H9 (cell line): Measurements from ENCODE around the gene SNX14. TPM values are rescaled to one million over a fixed set of nuclear protein-coding genes. Genes with fewer than 3 reads are reported as not detected.

Experiments used
- DNase-seq: peaks from one replicate; pipeline ENCODE4 v3.0.0-alpha.2; 2017
- H2AFZ ChIP-seq: one replicate; pipeline ENCODE4 v1.6.1; 2013; ENCODE audit warnings: mild to moderate bottlenecking, low read length, control low read depth, moderate library complexity
- H2AK5ac ChIP-seq: 2 replicates; pipeline ENCODE4 v1.6.1; 2013; ENCODE audit warnings: low read length, control low read depth, mixed read lengths; ENCODE audit not compliant: insufficient read length
- H2BK120ac ChIP-seq: one replicate; pipeline ENCODE4 v1.6.1; 2013; ENCODE audit warnings: low read depth, mild to moderate bottlenecking, low read length, control low read depth, inconsistent platforms; ENCODE audit not compliant: poor library complexity, severe bottlenecking
- H2BK12ac ChIP-seq: 2 replicates; pipeline ENCODE4 v1.6.1; 2013; ENCODE audit warnings: low read length, control low read depth, mixed read lengths, low read depth; ENCODE audit not compliant: insufficient read length
- H2BK15ac ChIP-seq: 2 replicates; pipeline ENCODE4 v1.6.1; 2013; ENCODE audit warnings: low read depth, low read length, control low read depth
- H2BK20ac ChIP-seq: one replicate; pipeline ENCODE4 v1.6.1; 2013; ENCODE audit warnings: low read depth, mild to moderate bottlenecking, low read length, control low read depth, inconsistent platforms; ENCODE audit not compliant: poor library complexity, severe bottlenecking
- H2BK5ac ChIP-seq: 2 replicates; pipeline ENCODE4 v1.6.1; 2013; ENCODE audit warnings: low read length, control low read depth, mixed read lengths; ENCODE audit not compliant: insufficient read length
- H3K14ac ChIP-seq: 2 replicates; pipeline ENCODE4 v1.6.1; 2013; ENCODE audit warnings: low read length, control low read depth; ENCODE audit not compliant: insufficient read depth
- H3K18ac ChIP-seq: 2 replicates; pipeline ENCODE4 v1.6.1; 2013; ENCODE audit warnings: low read depth, mild to moderate bottlenecking, mixed read lengths, low read length, control low read depth; ENCODE audit not compliant: insufficient read length
- H3K23ac ChIP-seq: 2 replicates; pipeline ENCODE4 v1.6.1; 2013; ENCODE audit warnings: low read length, control low read depth, mixed read lengths, low read depth; ENCODE audit not compliant: insufficient read length
- H3K23me2 ChIP-seq: 2 replicates; pipeline ENCODE4 v1.6.1; 2013; ENCODE audit warnings: low read depth, mild to moderate bottlenecking, mixed read lengths, low read length, control low read depth; ENCODE audit not compliant: insufficient read length, poor library complexity, severe bottlenecking
- H3K27ac ChIP-seq: 2 replicates; pipeline ENCODE4 v1.5.1; 2013; ENCODE audit warnings: low read length, control low read depth, mixed read lengths, low read depth; ENCODE audit not compliant: insufficient read length
- H3K27me3 ChIP-seq: 2 replicates; pipeline ENCODE4 v1.6.1; 2013; ENCODE audit warnings: low read length, control low read depth, inconsistent platforms; ENCODE audit not compliant: insufficient read depth
- H3K4ac ChIP-seq: 2 replicates; pipeline ENCODE4 v1.6.1; 2013; ENCODE audit warnings: low read depth, mild to moderate bottlenecking, control low read depth, inconsistent platforms, low read length, moderate library complexity
- H3K4me1 ChIP-seq: 2 replicates; pipeline ENCODE4 v1.6.1; 2013; ENCODE audit warnings: low read length, control low read depth, inconsistent platforms; ENCODE audit not compliant: insufficient read depth
- H3K4me2 ChIP-seq: 2 replicates; pipeline ENCODE4 v1.6.1; 2013; ENCODE audit warnings: low read length, control low read depth, mixed read lengths; ENCODE audit not compliant: insufficient read length, insufficient read depth
- H3K56ac ChIP-seq: 2 replicates; pipeline ENCODE4 v1.6.1; 2013; ENCODE audit warnings: low read depth, mild to moderate bottlenecking, mixed read lengths, low read length, control low read depth; ENCODE audit not compliant: insufficient read length
- H3K79me1 ChIP-seq: 2 replicates; pipeline ENCODE4 v1.6.1; 2013; ENCODE audit warnings: low read depth, mild to moderate bottlenecking, moderate library complexity, low read length, control low read depth, inconsistent platforms; ENCODE audit not compliant: insufficient read depth, poor library complexity, severe bottlenecking
- H3K79me2 ChIP-seq: 2 replicates; pipeline ENCODE4 v1.6.1; 2013; ENCODE audit warnings: low read length, control low read depth, inconsistent platforms; ENCODE audit not compliant: insufficient read depth
- H3K9ac ChIP-seq: 2 replicates; pipeline ENCODE4 v1.6.1; 2013; ENCODE audit warnings: low read length, control low read depth, mixed read lengths; ENCODE audit not compliant: insufficient read length; ENCODE audit errors: extremely low read depth
- H3K9me3 ChIP-seq: one replicate; pipeline ENCODE4 v1.6.1; 2013; ENCODE audit warnings: low read depth, low read length, inconsistent platforms; ENCODE audit not compliant: control insufficient read depth
- H3T11ph ChIP-seq: one replicate; pipeline ENCODE4 v1.6.1; 2013; ENCODE audit warnings: mild to moderate bottlenecking, low read length, control low read depth, inconsistent platforms
- H4K20me1 ChIP-seq: one replicate; pipeline ENCODE4 v1.6.1; 2013; ENCODE audit not compliant: control insufficient read depth, insufficient read length, insufficient read depth
- H4K5ac ChIP-seq: 2 replicates; pipeline ENCODE4 v1.6.1; 2013; ENCODE audit warnings: low read depth, mild to moderate bottlenecking, mixed read lengths, low read length, control low read depth; ENCODE audit not compliant: insufficient read length
- H4K8ac ChIP-seq: replicated peaks from 2 replicates; pipeline ENCODE4 v1.6.1; 2013; ENCODE audit warnings: low read length, control low read depth, mixed read lengths, low read depth; ENCODE audit not compliant: insufficient read length
- H4K91ac ChIP-seq: 2 replicates; pipeline ENCODE4 v1.6.1; 2013; ENCODE audit warnings: low read depth, mild to moderate bottlenecking, moderate library complexity, mixed read lengths, low read length, control low read depth; ENCODE audit not compliant: insufficient read length
- H3K27ac Mint-ChIP-seq, 3 experiments: 2 replicates in 2 of 3; 3 replicates in 1 of 3; pipeline ENCODE4 v1.8.0; 2020 to 2021; ENCODE audit warnings: mixed read lengths in 3 of 3, mild to moderate bottlenecking in 1 of 3, moderate library complexity in 1 of 3
- H3K27me3 Mint-ChIP-seq: 2 replicates; pipeline ENCODE4 v1.8.0; 2021; ENCODE audit warnings: low read depth, mild to moderate bottlenecking, moderate library complexity, mixed read lengths
- H3K36me3 Mint-ChIP-seq, 3 experiments: 2 replicates in 2 of 3; 3 replicates in 1 of 3; pipeline ENCODE4 v1.8.0; 2020 to 2021; ENCODE audit warnings: low read depth in 3 of 3, mixed read lengths in 3 of 3; ENCODE audit not compliant: insufficient read depth in 1 of 3
- H3K4me1 Mint-ChIP-seq, 2 experiments: 2 replicates each; pipeline ENCODE4 v1.8.0; 2020; ENCODE audit warnings: mixed read lengths in 2 of 2
- H3K4me3 Mint-ChIP-seq, 2 experiments: 2 replicates in 1 of 2; 3 replicates in 1 of 2; pipeline ENCODE4 v1.8.0; 2020 to 2021; ENCODE audit warnings: mild to moderate bottlenecking in 2 of 2, mixed read lengths in 2 of 2, moderate library complexity in 1 of 2
- H3K9me3 Mint-ChIP-seq, 2 experiments: 2 replicates in 1 of 2; 3 replicates in 1 of 2; pipeline ENCODE4 v1.8.0; 2020; ENCODE audit warnings: mild to moderate bottlenecking in 2 of 2, mixed read lengths in 2 of 2, moderate library complexity in 1 of 2
- WGBS: extraction: QIAGEN DNeasy Blood & Tissue Kit; methylation state at CpG from one replicate; pipeline ENCODE4 v1.1.7; 2013; ENCODE audit warnings: missing lambda C conversion rate, low lambda C conversion rate, mixed read lengths; ENCODE audit not compliant: insufficient read length; ENCODE audit errors: extremely low coverage; 5-methylcytosine and 5-hydroxymethylcytosine counted together
- total RNA-seq: library from RNA; stranded (reverse); gene quantifications from 2 replicates; pipeline ENCODE4 v1.2.1, GENCODE V29; 2021
- TF ChIP-seq, protein P1 (sequence below): fragments of 200-600 bp; sonication (generic); conservative IDR thresholded peaks from 3 replicates; pipeline ENCODE4 v1.8.0; 2021; ENCODE audit warnings: antibody characterized with exemption, mild to moderate bottlenecking

SNX14 gene
- total RNA-seq, 1 experiment from 2014 or later: 33.0 TPM

GRCh38 chr6:85612690-85613474 is 19.2 kb upstream of the SNX14 start:
- Histone ChIP-seq H2BK12ac (no peak overlapping the region), H3K79me2 (no peaks in the 10 kb centered on the region; the same call in 1 of the 2 replicates)
- H3K27ac Mint-ChIP-seq: no peak overlapping the region

More at GRCh38 chr6:85612690-85613474, 19.2 kb upstream of the SNX14 start:
- no peaks in the 10 kb centered on the region for H3K4me1 Mint-ChIP-seq
- H3K27me3 ChIP-seq: no peaks in the 10 kb centered on the region
- H4K8ac ChIP-seq: no peak overlapping the region
- H4K5ac ChIP-seq: no peak overlapping the region
- H2AK5ac ChIP-seq: no peak overlapping the region
- H3K56ac ChIP-seq: no peak overlapping the region
- no CpG with 5 or more reads among the region's 4 CpGs for WGBS
- H2BK120ac ChIP-seq: no peak overlapping the region
- H3K23me2 ChIP-seq: no peaks in the 10 kb centered on the region
- H4K91ac ChIP-seq: no peak overlapping the region
- H3T11ph ChIP-seq: no peak overlapping the region
- H3K79me1 ChIP-seq: no peaks in the 10 kb centered on the region
- H3K36me3 Mint-ChIP-seq: peaks cover 36 to 74% (median 67%) of the 10 kb centered on the region in 3 experiments
- no peaks in the 10 kb centered on the region for H3K9me3 ChIP-seq
- no peak overlapping the region for H3K18ac ChIP-seq
- no peak overlapping the region for H3K14ac ChIP-seq
- H2AFZ ChIP-seq: no peak overlapping the region
- no peak overlapping the region for H2BK5ac ChIP-seq
- DNase-seq: no peak
- no peak overlapping the region for H3K9ac ChIP-seq
- H3K4me3 Mint-ChIP-seq: no peak overlapping the region
- H4K20me1 ChIP-seq: no peaks in the 10 kb centered on the region
- H2BK20ac ChIP-seq: no peak overlapping the region
- no peaks in the 10 kb centered on the region for H3K4me1 ChIP-seq
- H2BK15ac ChIP-seq: no peak overlapping the region
- no peaks in the 10 kb centered on the region for H3K9me3 Mint-ChIP-seq
- no peaks in the 10 kb centered on the region for H3K27me3 Mint-ChIP-seq
- H3K27ac ChIP-seq: no peak overlapping the region
- TF ChIP-seq, protein P1, sequence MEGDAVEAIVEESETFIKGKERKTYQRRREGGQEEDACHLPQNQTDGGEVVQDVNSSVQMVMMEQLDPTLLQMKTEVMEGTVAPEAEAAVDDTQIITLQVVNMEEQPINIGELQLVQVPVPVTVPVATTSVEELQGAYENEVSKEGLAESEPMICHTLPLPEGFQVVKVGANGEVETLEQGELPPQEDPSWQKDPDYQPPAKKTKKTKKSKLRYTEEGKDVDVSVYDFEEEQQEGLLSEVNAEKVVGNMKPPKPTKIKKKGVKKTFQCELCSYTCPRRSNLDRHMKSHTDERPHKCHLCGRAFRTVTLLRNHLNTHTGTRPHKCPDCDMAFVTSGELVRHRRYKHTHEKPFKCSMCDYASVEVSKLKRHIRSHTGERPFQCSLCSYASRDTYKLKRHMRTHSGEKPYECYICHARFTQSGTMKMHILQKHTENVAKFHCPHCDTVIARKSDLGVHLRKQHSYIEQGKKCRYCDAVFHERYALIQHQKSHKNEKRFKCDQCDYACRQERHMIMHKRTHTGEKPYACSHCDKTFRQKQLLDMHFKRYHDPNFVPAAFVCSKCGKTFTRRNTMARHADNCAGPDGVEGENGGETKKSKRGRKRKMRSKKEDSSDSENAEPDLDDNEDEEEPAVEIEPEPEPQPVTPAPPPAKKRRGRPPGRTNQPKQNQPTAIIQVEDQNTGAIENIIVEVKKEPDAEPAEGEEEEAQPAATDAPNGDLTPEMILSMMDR: no peak
- no peak overlapping the region for H3K4me2 ChIP-seq
- H3K4ac ChIP-seq: no peak overlapping the region
- H3K23ac ChIP-seq: no peak overlapping the region
